Measurements from ENCODE around the gene CTSE. TPM values are rescaled to one million over a fixed set of nuclear protein-coding genes. Genes with fewer than 3 reads are reported as not detected.

Gene CTSE
- total and polyA plus RNA-seq, 9 of the 15 experiments (the other 6 are each of a cell fraction or from before 2014, with no cell fraction given), result 0.04 to 0.18 (median 0.09) TPM; not detected in 4

GRCh38 chr1:205979301-205979700 lies 44.4 kb downstream of the CTSE start:
- no TSS peak for BruUV-seq (replicated peaks)
- ATAC-seq (no peak), FAIRE-seq (no peak), DNase-seq (ENCODE audit: extremely low read depth in 1 of 4, low spot score in 3 of 4) (no peak)
- no peak overlapping the region for H3K27ac ChIP-seq (ENCODE audit: extremely low read depth, low read depth, low read length)
- peaks cover 0 to 4% of the 10 kb centered on the region in 2 experiments; a peak in 2 of 5 replicates for H3K4me1 ChIP-seq (replicated peaks in 1 of 2; ENCODE audit: control insufficient read depth in 2 of 2, insufficient read depth in 2 of 2, low read length in 2 of 2)
- no peak overlapping the region for H3K4me2 ChIP-seq (ENCODE audit: insufficient read depth, low read length)
- H3K27me3 ChIP-seq (ENCODE audit: control insufficient read depth in 2 of 2, insufficient read depth in 2 of 2, low read length in 2 of 2), result peaks cover 22 to 43% of the 10 kb centered on the region in 2 experiments
- H2AFZ ChIP-seq (ENCODE audit: low read depth, low read length), result no peak overlapping the region
- in situ Hi-C loops (cut with MboI), result no loop called here
- WGBS (ENCODE audit: insufficient coverage, low coverage, missing lambda C conversion rate), result 1% methylated on average over 6 of the region's 6 CpGs
- intact Hi-C loops (cut with micrococcal nuclease), result loop anchor here (5.0 kb wide), 1 partner anchor 387 kb away; no protein-coding TSS in a partner anchor
- H3K36me3 ChIP-seq (ENCODE audit: control insufficient read depth, insufficient read depth, low read length), result no peaks in the 10 kb centered on the region
- ChIA-PET CTCF (ENCODE audit: low intra/inter-chr PET ratio) (interaction anchor here (5.9 kb wide), 1 partner anchor 60 kb away, joined by 114 read pairs; no protein-coding TSS in a partner anchor), POLR2A (interaction anchor here (1.2 to 2.2 kb wide), 3 partner anchors 9 to 60 kb away, joined by 3 to 6 read pairs (median 5); no protein-coding TSS in a partner anchor)
- no peak for TF ChIP-seq GMEB1 (CRISPR knock-in tag; IDR thresholded peaks at IDR 0.05)
- TF ChIP-seq ELK1 (CRISPR knock-in tag; IDR thresholded peaks at IDR 0.05), result no peak
- no peak for TF ChIP-seq HMG20A (CRISPR knock-in tag; conservative IDR thresholded peaks at IDR 0.05)
- no peak for TF ChIP-seq ZNF384 (IDR thresholded peaks at IDR 0.05; ENCODE audit: low read depth, low read length)
- TF ChIP-seq ZSCAN32 (CRISPR knock-in tag; IDR thresholded peaks at IDR 0.05), result no peak
- TF ChIP-seq MED1 (CRISPR knock-in tag; IDR thresholded peaks at IDR 0.05; ENCODE audit: borderline replicate concordance), result no peak
- no peak for TF ChIP-seq TBP (optimal IDR thresholded peaks at IDR 0.05; ENCODE audit: low read depth, low read length)
- TF ChIP-seq HDGF (IDR thresholded peaks at IDR 0.05), result no peak
- no peak for TF ChIP-seq FOXA1 (IDR thresholded peaks at IDR 0.05; ENCODE audit: borderline replicate concordance)
- no peak for TF ChIP-seq ZBED1 (IDR thresholded peaks at IDR 0.05)
- TF ChIP-seq TAF9B (IDR thresholded peaks at IDR 0.05; ENCODE audit: partially characterized antibody), result no peak
- no peak for TF ChIP-seq ZKSCAN3 (CRISPR knock-in tag; IDR thresholded peaks at IDR 0.05)
- no peak for TF ChIP-seq TRIM24 (IDR thresholded peaks at IDR 0.05)
- no peak for TF ChIP-seq ZNF121 (CRISPR knock-in tag; conservative IDR thresholded peaks at IDR 0.05)
- no peak for TF ChIP-seq FOXM1 (IDR thresholded peaks at IDR 0.05; ENCODE audit: low read depth)
- TF ChIP-seq FOXM1 (CRISPR knock-in tag; IDR thresholded peaks at IDR 0.05; ENCODE audit: low read depth), result no peak
- TF ChIP-seq CREB3 (tag; conservative IDR thresholded peaks at IDR 0.05; ENCODE audit: low read depth), result no peak
- no peak for TF ChIP-seq RHOXF2B (CRISPR knock-in tag; conservative IDR thresholded peaks at IDR 0.05)
- no peak for TF ChIP-seq ZNF444 (CRISPR knock-in tag; IDR thresholded peaks at IDR 0.05)
- no peak overlapping the region for H3K9ac ChIP-seq (ENCODE audit: insufficient read depth in 1 of 2, low read depth in 2 of 2, low read length in 2 of 2)
- no peaks in the 10 kb centered on the region for H3K79me2 ChIP-seq (ENCODE audit: control insufficient read depth, insufficient read depth, low read length)
- peaks cover 21% of the 10 kb centered on the region; the same call in 1 of the 2 replicates for H4K20me1 ChIP-seq (replicated peaks; ENCODE audit: control insufficient read depth, insufficient read depth, low read length)
- no peaks in the 10 kb centered on the region for H3K9me1 ChIP-seq (ENCODE audit: control insufficient read depth, insufficient read depth, low read length)
- no peaks in the 10 kb centered on the region for H3K9me3 ChIP-seq (replicated peaks; ENCODE audit: control insufficient read depth, insufficient read depth, low read depth, low read length)
- H3K4me3 ChIP-seq, result no peak overlapping the region
